K562 (cell line): ENCODE measurements around the gene ZFPM1. TPM values are rescaled to one million over a fixed set of nuclear protein-coding genes. Genes with fewer than 3 reads are reported as not detected.

Experiments
- ATAC-seq: fragments of 200-7000 bp; cut with Tn5 transposase; 3 replicates; pipeline ENCODE4 v1.9.1; 2020; ENCODE audit warnings: moderate library complexity
- BruUV-seq: library from RNA; stranded (reverse); fragments of 400-500 nt; replicated peaks from 2 replicates; lab custom pipeline; 2021; lab: Mats Ljungman, UMichigan
- CTCF ChIA-PET: fragments of 300-600 bp; formaldehyde crosslinking; extraction: SDS; loops from one replicate; lab custom pipeline; 2021; ENCODE audit warnings: low intra/inter-chr PET ratio; lab: Yijun Ruan, JAX
- POLR2A ChIA-PET: fragments of 300-600, 350-650 bp; sonication (Branson Sonifier 250); formaldehyde crosslinking; extraction: SDS; loops from one replicate; lab custom pipeline; 2021; ENCODE audit warnings: antibody characterized with exemption, inconsistent platforms; lab: Yijun Ruan, JAX
- DNase-seq, 4 experiments: peaks; one replicate each; pipeline versions ENCODE4 v3.0.0 to v3.0.0-alpha.2; 2011 to 2018; ENCODE audit warnings: low spot score in 3 of 4, mixed read lengths in 3 of 4; ENCODE audit errors: extremely low read depth in 1 of 4
- FAIRE-seq: peaks from 2 replicates; lab custom pipeline; 2011; peaks lifted over from hg19 to GRCh38; lab: Jason Lieb, UNC
- H2AFZ ChIP-seq: 2 replicates; pipeline ENCODE4 v1.6.0; 2011; ENCODE audit warnings: low read depth, low read length, control low read depth, inconsistent platforms
- H3K27ac ChIP-seq: fragments of 200-600 bp; 3 replicates; pipeline ENCODE4 v1.8.0; 2011; ENCODE audit warnings: low read depth, mild to moderate bottlenecking, control low read depth, inconsistent platforms, low read length, moderate library complexity, mixed read lengths; ENCODE audit errors: extremely low read depth
- H3K27me3 ChIP-seq, 2 experiments: fragments of 300-600 bp in 1 of 2; 2 replicates in 1 of 2; 3 replicates in 1 of 2; pipeline versions ENCODE4 v1.6.0 to v1.8.0; 2011; ENCODE audit warnings: inconsistent platforms in 2 of 2, low read length in 2 of 2, mild to moderate bottlenecking in 1 of 2, mixed read lengths in 1 of 2, moderate library complexity in 1 of 2; ENCODE audit not compliant: control insufficient read depth in 2 of 2, insufficient read depth in 2 of 2
- H3K36me3 ChIP-seq: fragments of 300-600 bp; 3 replicates; pipeline ENCODE4 v1.8.0; 2011; ENCODE audit warnings: mild to moderate bottlenecking, low read length, inconsistent platforms; ENCODE audit not compliant: control insufficient read depth, insufficient read depth
- H3K4me1 ChIP-seq, 2 experiments: fragments of 200-600 bp in 1 of 2; replicated peaks in 1 of 2; 2 replicates in 1 of 2; 3 replicates in 1 of 2; pipeline versions ENCODE4 v1.5.1 to v1.8.0; 2011; ENCODE audit warnings: inconsistent platforms in 2 of 2, low read length in 2 of 2, mild to moderate bottlenecking in 1 of 2, mixed read lengths in 1 of 2, moderate library complexity in 1 of 2; ENCODE audit not compliant: control insufficient read depth in 2 of 2, insufficient read depth in 2 of 2
- H3K4me2 ChIP-seq: 2 replicates; pipeline ENCODE4 v1.6.1; 2011; ENCODE audit warnings: low read length, control low read depth, inconsistent platforms, mixed read lengths; ENCODE audit not compliant: insufficient read depth
- H3K4me3 ChIP-seq: fragments of 200-600 bp; sonication (generic), shearing (Covaris generic); 2 replicates; pipeline ENCODE4 v1.5.1; 2016; ENCODE audit warnings: control low read depth, inconsistent platforms
- H3K79me2 ChIP-seq: fragments of 200-600 bp; 3 replicates; pipeline ENCODE4 v1.8.0; 2011; ENCODE audit warnings: low read length, inconsistent platforms; ENCODE audit not compliant: control insufficient read depth, insufficient read depth
- H3K9ac ChIP-seq, 2 experiments: 2 replicates each; pipeline versions ENCODE4 v1.6.0 to v1.6.1; 2011; ENCODE audit warnings: low read depth in 2 of 2, low read length in 2 of 2, control low read depth in 1 of 2, inconsistent platforms in 1 of 2, mild to moderate bottlenecking in 1 of 2, mixed read lengths in 1 of 2; ENCODE audit not compliant: insufficient read depth in 1 of 2
- H3K9me1 ChIP-seq: one replicate; pipeline ENCODE4 v1.6.0; 2011; ENCODE audit warnings: inconsistent platforms, mild to moderate bottlenecking, low read length, moderate library complexity; ENCODE audit not compliant: control insufficient read depth, insufficient read depth
- H3K9me3 ChIP-seq: replicated peaks from 2 replicates; pipeline ENCODE4 v1.5.1; 2011; ENCODE audit warnings: low read depth, low read length, inconsistent platforms; ENCODE audit not compliant: control insufficient read depth, insufficient read depth
- H4K20me1 ChIP-seq: replicated peaks from 2 replicates; pipeline ENCODE4 v1.6.1; 2011; ENCODE audit warnings: low read length, inconsistent platforms, mixed read lengths; ENCODE audit not compliant: control insufficient read depth, insufficient read depth
- FOXA1 ChIP-seq: fragments of 450-650 bp; IDR thresholded peaks from 2 replicates; pipeline ENCODE4 v1.6.1; 2016; ENCODE audit warnings: mild to moderate bottlenecking, borderline replicate concordance
- USF2 ChIP-seq: sonication (generic); formaldehyde crosslinking; IDR thresholded peaks from 2 replicates; pipeline ENCODE4 v1.5.0; 2020; ENCODE audit warnings: missing genetic modification reagents
- ZNF175 ChIP-seq: fragments of 200-800 bp; sonication (Bioruptor generic); IDR thresholded peaks from 2 replicates; pipeline ENCODE4 v1.6.1; 2016; ENCODE audit warnings: low read depth, mild to moderate bottlenecking, missing genetic modification characterization, missing compliant biosample characterization
- WGBS: fragments of 100-300 bp; shearing (Covaris generic); methylation state at CpG from one replicate; pipeline ENCODE4 v1.1.6; 2016; ENCODE audit warnings: low coverage, mixed read lengths; ENCODE audit not compliant: insufficient coverage; ENCODE audit errors: missing lambda C conversion rate; 5-methylcytosine and 5-hydroxymethylcytosine counted together
- in situ Hi-C: fragments of 300-500 bp; cut with MboI; formaldehyde crosslinking; loops from 4 replicates; pipeline ENCODE4 v1.15.0; 2018; ENCODE audit warnings: inconsistent platforms, mixed read lengths
- intact Hi-C: fragments of 100-400 bp; cut with micrococcal nuclease; formaldehyde crosslinking; loops from 2 replicates; pipeline ENCODE4 v1.14.2; 2022
- polyA plus RNA-seq, 8 experiments: library from polyadenylated mRNA; depleted of rRNA in 4 of 8; stranded (reverse) in 5 of 8; unstranded in 3 of 8; fragments of >200 nt; fragmentation: Nextera tagmentation in 2 of 8; fragmentation: Illumina TruSeq in 1 of 8; extraction: Ambion mirVana in 2 of 8; extraction: Trizol in 1 of 8; gene quantifications; 2 replicates each; pipeline versions ENCODE4 v1.2.1 to v1.2.3, GENCODE V29; 2011 to 2014; ENCODE audit warnings: inconsistent platforms in 1 of 8, missing spikeins in 1 of 8
- total RNA-seq, 7 experiments: library from RNA; depleted of rRNA in 6 of 7; stranded (reverse); fragments of >200 nt in 6 of 7; fragmentation: Illumina TruSeq in 2 of 7; extraction: Trizol in 2 of 7; gene quantifications; 2 replicates each; pipeline versions ENCODE4 v1.2.1 to v1.2.3, GENCODE V29; 2011 to 2021; ENCODE audit warnings: low replicate concordance in 1 of 7

ZFPM1 gene
- total and polyA plus RNA-seq, 9 of the 15 experiments (the other 6 are each of a cell fraction or from before 2014, with no cell fraction given) = 0.03 to 35.9 (median 1.4) TPM

- ChIA-PET POLR2A (no interaction called here), CTCF (no interaction called here)
- in situ Hi-C loops (no loop called here), intact Hi-C loops (no loop called here)
- Histone ChIP-seq H3K4me3 (no peak overlapping the region), H4K20me1 (peaks cover 16% of the 10 kb centered on the region), H3K9ac (no peak overlapping the region), H3K9me3 (no peaks in the 10 kb centered on the region), H3K9me1 (no peaks in the 10 kb centered on the region), H3K27me3 (peaks cover 0 to 59% of the 10 kb centered on the region in 2 experiments; a peak in 2 of 5 replicates), H2AFZ (no peak overlapping the region), H3K27ac (no peak overlapping the region), H3K4me1 (peaks cover 3 to 58% of the 10 kb centered on the region in 2 experiments; a peak in 3 of 5 replicates), H3K36me3 (no peaks in the 10 kb centered on the region), H3K79me2 (no peaks in the 10 kb centered on the region), H3K4me2 (no peak overlapping the region)
- 57% methylated on average over 12 of the region's 17 CpGs for WGBS
- no peak for DNase-seq
- FAIRE-seq = no peak
- TF ChIP-seq FOXA1 (no peak), ZNF175 (CRISPR knock-in tag) (no peak), USF2 (CRISPR knock-in tag) (peak; percentile 30; the same call in 1 of the 2 replicates)
- BruUV-seq = no TSS peak
- ATAC-seq = no peak
Measured at GRCh38 chr16:88416686-88417085, 36.4 kb upstream of the ZFPM1 start.
